Spleen (tissue), 11 donors: ENCODE results near the gene FOXO6. TPM values are rescaled to one million over a fixed set of nuclear protein-coding genes. Genes with fewer than 3 reads are reported as not detected.
A peak's percentile ranks its signal among the peaks of the same experiment; 100 is the strongest.

Experiments used
- DNase-seq: peaks from one replicate; pipeline ENCODE4 v3.0.0-alpha.2; 2020
- H3K27ac ChIP-seq, 8 donors: fragments of 200-600 bp; sonication (generic) in 7 of 8; 1 replicate in 4 of 8; 2 replicates in 4 of 8; pipeline versions ENCODE4 v1.5.0 to v1.8.0; 2016 to 2021; ENCODE audit warnings: inconsistent platforms in 4 of 8, mild to moderate bottlenecking in 4 of 8, moderate library complexity in 1 of 8
- H3K27me3 ChIP-seq, 7 donors: fragments of 200-600 bp; sonication (generic) in 6 of 7; replicated peaks in 1 of 7; 1 replicate in 4 of 7; 2 replicates in 3 of 7; pipeline versions ENCODE4 v1.5.0 to v1.8.0; 2016 to 2021; ENCODE audit warnings: inconsistent platforms in 3 of 7, mild to moderate bottlenecking in 1 of 7
- H3K36me3 ChIP-seq, 6 donors: fragments of 200-600 bp; sonication (generic) in 5 of 6; 1 replicate in 4 of 6; 2 replicates in 2 of 6; pipeline versions ENCODE4 v1.5.0 to v1.8.0; 2016 to 2021; ENCODE audit warnings: inconsistent platforms in 2 of 6
- H3K4me1 ChIP-seq, 6 donors: fragments of 200-600 bp; sonication (generic) in 5 of 6; 1 replicate in 3 of 6; 2 replicates in 3 of 6; pipeline versions ENCODE4 v1.5.0 to v1.8.0; 2016 to 2021; ENCODE audit warnings: inconsistent platforms in 3 of 6
- H3K4me3 ChIP-seq, 8 donors: fragments of 200-600 bp; sonication (generic) in 7 of 8; 1 replicate in 4 of 8; 2 replicates in 4 of 8; pipeline versions ENCODE4 v1.5.0 to v1.8.0; 2016 to 2021; ENCODE audit warnings: inconsistent platforms in 4 of 8, mild to moderate bottlenecking in 4 of 8, moderate library complexity in 2 of 8
- H3K9me3 ChIP-seq, 8 donors: fragments of 200-600 bp; sonication (generic) in 7 of 8; 1 replicate in 4 of 8; 2 replicates in 4 of 8; pipeline versions ENCODE4 v1.5.0 to v1.8.0; 2016 to 2021; ENCODE audit warnings: inconsistent platforms in 4 of 8
- CTCF ChIP-seq, 11 experiments: fragments of 200-600 bp in 7 of 11; fragments of 450-650 bp in 4 of 11; sonication (generic) in 4 of 11; IDR thresholded peaks in 8 of 11; conservative IDR thresholded peaks in 3 of 11; 1 replicate in 7 of 11; 2 replicates in 4 of 11; pipeline versions ENCODE4 v1.4.0 to v1.8.0; 2016 to 2021; ENCODE audit warnings: antibody characterized with exemption in 11 of 11, inconsistent platforms in 4 of 11, mild to moderate bottlenecking in 1 of 11
- POLR2A ChIP-seq, 3 donors: fragments of 450-650 bp; IDR thresholded peaks; one replicate each; pipeline ENCODE4 v1.5.1; 2017; ENCODE audit warnings: antibody characterized with exemption in 3 of 3, mild to moderate bottlenecking in 1 of 3
- POLR2AphosphoS5 ChIP-seq, 3 donors: sonication (generic); formaldehyde crosslinking; IDR thresholded peaks; one replicate each; pipeline ENCODE4 v1.5.1; 2017; ENCODE audit warnings: antibody characterized with exemption in 3 of 3
- WGBS, 5 donors: extraction: QIAGEN DNeasy Blood & Tissue Kit in 3 of 5; methylation state at CpG; one replicate each; pipeline versions ENCODE4 v1.1.5 to v1.1.7; 2013 to 2018; 5-methylcytosine and 5-hydroxymethylcytosine counted together
- intact Hi-C: fragments of 100-400 bp; cut with DNase I; formaldehyde crosslinking; loops from one replicate; pipeline ENCODE4 v1.15.0; 2023; ENCODE audit warnings: low total_unique reads
- polyA plus RNA-seq, 3 donors: library from polyadenylated mRNA; stranded (reverse); fragments of 200-250 nt; gene quantifications; one replicate each; pipeline ENCODE4 v1.2.1, GENCODE V29; 2013
- total RNA-seq, 7 donors: library from RNA; depleted of rRNA in 3 of 7; stranded (reverse); fragments of >200 nt in 3 of 7; fragmentation: NEBNext Ultra II Directional in 4 of 7; extraction: Animal tissue kit (Norgen Biotek cat#: 25700) in 4 of 7; gene quantifications; one replicate each; pipeline versions ENCODE4 v1.1.0 to v1.2.1, GENCODE V29; 2016 to 2021
- donor health status: healthy with polysubstance abuse.
- donor health status: DM: no; HTN: no; CAD: no; lungs with moderate emphysema.
- donor health status: DM: no; HTN: no; CAD: no.
- donor health status: Bipolar disorder and iron deficiency.
- donor health status: healthy.
- donor health status: DM: no; HTN: no; CAD: no.
- donor health status: DM: yes; HTN: yes; CAD: no.

Gene FOXO6
- total and polyA plus RNA-seq, 10 donors: 0.14 to 1.6 (median 0.32) TPM; not detected in 1

GRCh38 chr1:41357451-41358101 is 3.7 kb upstream of the FOXO6 start:
- no peak overlapping the region for H3K4me3 ChIP-seq
- H3K4me1 ChIP-seq: peaks cover 11 to 30% (median 21%) of the 10 kb centered on the region in 6 donors
- no peak overlapping the region for H3K27ac ChIP-seq
- H3K36me3 ChIP-seq: no peaks in the 10 kb centered on the region
- intact Hi-C loops: no loop called here
- WGBS, 5 donors: 29 to 51% (median 37%) methylated on average over 3 to 6 of the region's 6 CpGs
- DNase-seq: peak; percentile 59
- TF ChIP-seq POLR2A (IDR thresholded peaks at IDR 0.05) (no peak), CTCF (IDR thresholded peaks at IDR 0.05 in 8 of 11, conservative IDR thresholded peaks at IDR 0.05 in 3 of 11) (no peak), POLR2AphosphoS5 (IDR thresholded peaks at IDR 0.05) (no peak)
- H3K9me3 ChIP-seq: no peaks in the 10 kb centered on the region
- peaks cover 0 to 47% (median 11%) of the 10 kb centered on the region in 7 donors for H3K27me3 ChIP-seq

- TF ChIP-seq CTCF (IDR thresholded peaks at IDR 0.05 in 8 of 11, conservative IDR thresholded peaks at IDR 0.05 in 3 of 11) (no peak), POLR2A (IDR thresholded peaks at IDR 0.05) (no peak), POLR2AphosphoS5 (IDR thresholded peaks at IDR 0.05) (no peak)
- H3K4me1 ChIP-seq: peaks cover 11 to 36% (median 24%) of the 10 kb centered on the region in 6 donors
- H3K27me3 ChIP-seq: peaks cover 0 to 55% (median 18%) of the 10 kb centered on the region in 7 donors
- intact Hi-C loops: no loop called here
- H3K9me3 ChIP-seq: no peaks in the 10 kb centered on the region
- 51 to 62% (median 57%) methylated on average over 25 of the region's 25 CpGs for WGBS, 5 donors
- no peaks in the 10 kb centered on the region for H3K36me3 ChIP-seq
- DNase-seq: peak; percentile 64
- H3K27ac ChIP-seq: no peak overlapping the region
- no peak overlapping the region for H3K4me3 ChIP-seq
Measured at GRCh38 chr1:41358131-41359021, 2.9 kb upstream of the FOXO6 start.

- no peaks in the 10 kb centered on the region for H3K36me3 ChIP-seq
- no peak overlapping the region for H3K27ac ChIP-seq
- intact Hi-C loops: no loop called here
- peak; percentile 67 for DNase-seq
- peaks cover 0 to 61% (median 20%) of the 10 kb centered on the region in 7 donors for H3K27me3 ChIP-seq
- no peak overlapping the region for H3K4me3 ChIP-seq
- TF ChIP-seq POLR2AphosphoS5 (IDR thresholded peaks at IDR 0.05): no peak
- no peak for TF ChIP-seq POLR2A (IDR thresholded peaks at IDR 0.05)
- WGBS, 5 donors: 85 to 97% (median 92%) methylated on average over 5 to 10 of the region's 10 CpGs
- no peaks in the 10 kb centered on the region for H3K9me3 ChIP-seq
- H3K4me1 ChIP-seq: peaks cover 11 to 36% (median 24%) of the 10 kb centered on the region in 6 donors
Measured at GRCh38 chr1:41359211-41360073, 1.8 kb upstream of the FOXO6 start.

GRCh38 chr1:41360074-41360785 is 1.0 kb upstream of the FOXO6 start:
- H3K4me1 ChIP-seq: peaks cover 11 to 39% (median 24%) of the 10 kb centered on the region in 6 donors
- TF ChIP-seq POLR2AphosphoS5 (IDR thresholded peaks at IDR 0.05) (no peak), POLR2A (IDR thresholded peaks at IDR 0.05) (no peak), CTCF (IDR thresholded peaks at IDR 0.05 in 8 of 11, conservative IDR thresholded peaks at IDR 0.05 in 3 of 11) (no peak)
- peak overlapping the region in 6 of 8 donors; percentile 54 to 85 (median 73) for H3K4me3 ChIP-seq
- intact Hi-C loops: no loop called here
- H3K36me3 ChIP-seq: no peaks in the 10 kb centered on the region
- peak overlapping the region in 1 of 8 donors; percentile 66 for H3K27ac ChIP-seq
- peaks cover 0 to 65% (median 20%) of the 10 kb centered on the region in 7 donors for H3K27me3 ChIP-seq
- peak; percentile 72 for DNase-seq
- 70 to 77% (median 74%) methylated on average over 11 to 12 of the region's 12 CpGs for WGBS, 5 donors
- no peaks in the 10 kb centered on the region for H3K9me3 ChIP-seq
